GM12878 (cell line): ENCODE results near the gene SHISA9.

Source experiments
- EP300 ChIP-seq, 2 experiments: fragments of 150-350 bp in 1 of 2; IDR thresholded peaks; 2 replicates each; pipeline ENCODE4 v1.6.1; 2011 to 2012; ENCODE audit warnings: low read depth in 2 of 2, low read length in 2 of 2, borderline replicate concordance in 1 of 2, improper control_type of control experiment in 1 of 2, inconsistent platforms in 1 of 2; ENCODE audit not compliant: control insufficient read depth in 1 of 2
- EZH2 ChIP-seq: IDR thresholded peaks from 2 replicates; pipeline ENCODE4 v1.6.1; 2012; ENCODE audit warnings: low read depth, mild to moderate bottlenecking, control low read depth, inconsistent platforms, low read length, borderline replicate concordance; ENCODE audit not compliant: control insufficient read depth
- JUND ChIP-seq: IDR thresholded peaks from 2 replicates; pipeline ENCODE4 v1.6.1; 2012; ENCODE audit warnings: low read depth, mild to moderate bottlenecking, low read length, improper control_type of control experiment, moderate library complexity
- POLR2A ChIP-seq: IDR thresholded peaks from 2 replicates; pipeline ENCODE4 v1.6.1; 2011; ENCODE audit warnings: low read depth, mild to moderate bottlenecking, low read length
- RBBP5 ChIP-seq: fragments of 200-600 bp; sonication (generic); conservative IDR thresholded peaks from 2 replicates; pipeline ENCODE4 v1.6.1; 2016
- SUZ12 ChIP-seq: fragments of 200-600 bp; sonication (generic); IDR thresholded peaks from one replicate; pipeline ENCODE4 v1.6.1; 2018; ENCODE audit warnings: antibody characterized with exemption, mild to moderate bottlenecking; ENCODE audit not compliant: unreplicated experiment
- ZNF24 ChIP-seq: fragments of 450-650 bp; IDR thresholded peaks from 2 replicates; pipeline ENCODE4 v1.6.1; 2017; ENCODE audit warnings: antibody characterized with exemption, mild to moderate bottlenecking
- TF ChIP-seq, protein P1 (sequence below), 3 experiments: IDR thresholded peaks in 2 of 3; conservative IDR thresholded peaks in 1 of 3; 2 replicates each; pipeline ENCODE4 v1.5.1; 2011; ENCODE audit warnings: low read depth in 3 of 3, low read length in 3 of 3, mild to moderate bottlenecking in 3 of 3, control low read depth in 2 of 3, moderate library complexity in 2 of 3, inconsistent platforms in 1 of 3, mixed read lengths in 1 of 3; ENCODE audit not compliant: control insufficient read depth in 2 of 3, insufficient read depth in 1 of 3; ENCODE audit errors: extremely low read depth in 1 of 3
- TF ChIP-seq, protein P2 (sequence below): fragments of 450-650 bp; IDR thresholded peaks from 2 replicates; pipeline ENCODE4 v1.6.1; 2017; ENCODE audit warnings: mild to moderate bottlenecking
- TF ChIP-seq, protein P3 (sequence below): IDR thresholded peaks from 2 replicates; pipeline ENCODE4 v1.6.1; 2012; ENCODE audit warnings: low read depth, low read length, improper control_type of control experiment

DNA sequence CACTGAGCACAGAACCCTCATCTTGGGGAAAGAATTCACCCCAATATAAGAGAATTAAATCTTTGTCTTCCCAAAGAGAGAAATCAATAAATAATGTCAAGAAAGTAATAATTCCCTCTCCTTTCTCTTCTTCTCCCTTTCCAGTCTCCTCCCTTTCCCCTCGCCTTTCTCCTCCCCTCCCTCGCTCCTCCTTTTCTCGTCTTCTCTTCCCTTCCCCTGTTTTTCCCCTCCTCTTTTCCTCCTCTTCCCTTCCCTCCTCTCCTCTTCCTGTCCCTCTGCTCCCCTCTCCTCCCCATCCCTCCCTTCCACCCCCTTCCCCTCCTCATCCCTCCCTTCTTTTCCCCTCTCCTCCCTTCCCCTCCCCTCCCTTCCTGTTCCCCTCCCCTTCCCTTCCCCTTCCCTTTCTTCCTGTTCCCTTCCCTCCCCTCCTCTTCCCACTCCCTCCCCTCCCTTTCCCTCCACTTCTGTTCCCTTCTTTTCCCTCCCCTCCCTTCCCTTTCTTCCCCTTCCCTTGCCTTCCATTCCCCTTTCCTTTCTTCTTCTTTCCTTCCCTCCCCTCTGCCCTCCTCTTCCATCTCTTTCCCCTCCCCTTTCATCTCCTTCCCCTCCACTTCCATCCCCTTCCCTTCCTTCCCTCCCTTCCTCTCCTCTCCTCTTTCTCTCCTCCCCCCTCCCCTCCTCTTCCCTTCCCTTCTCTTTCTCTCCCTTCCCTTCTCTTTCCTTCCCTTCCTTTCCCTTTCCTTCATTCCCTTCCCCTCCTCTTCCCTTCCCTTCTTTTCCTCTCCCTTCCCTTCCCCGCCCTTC is 363.6 kb downstream of the SHISA9 start:
- TF ChIP-seq RBBP5 = no peak
- TF ChIP-seq JUND = no peak
- TF ChIP-seq POLR2A = no peak
- TF ChIP-seq, protein P1, sequence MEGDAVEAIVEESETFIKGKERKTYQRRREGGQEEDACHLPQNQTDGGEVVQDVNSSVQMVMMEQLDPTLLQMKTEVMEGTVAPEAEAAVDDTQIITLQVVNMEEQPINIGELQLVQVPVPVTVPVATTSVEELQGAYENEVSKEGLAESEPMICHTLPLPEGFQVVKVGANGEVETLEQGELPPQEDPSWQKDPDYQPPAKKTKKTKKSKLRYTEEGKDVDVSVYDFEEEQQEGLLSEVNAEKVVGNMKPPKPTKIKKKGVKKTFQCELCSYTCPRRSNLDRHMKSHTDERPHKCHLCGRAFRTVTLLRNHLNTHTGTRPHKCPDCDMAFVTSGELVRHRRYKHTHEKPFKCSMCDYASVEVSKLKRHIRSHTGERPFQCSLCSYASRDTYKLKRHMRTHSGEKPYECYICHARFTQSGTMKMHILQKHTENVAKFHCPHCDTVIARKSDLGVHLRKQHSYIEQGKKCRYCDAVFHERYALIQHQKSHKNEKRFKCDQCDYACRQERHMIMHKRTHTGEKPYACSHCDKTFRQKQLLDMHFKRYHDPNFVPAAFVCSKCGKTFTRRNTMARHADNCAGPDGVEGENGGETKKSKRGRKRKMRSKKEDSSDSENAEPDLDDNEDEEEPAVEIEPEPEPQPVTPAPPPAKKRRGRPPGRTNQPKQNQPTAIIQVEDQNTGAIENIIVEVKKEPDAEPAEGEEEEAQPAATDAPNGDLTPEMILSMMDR (IDR thresholded peaks at IDR 0.05 in 2 of 3, conservative IDR thresholded peaks at IDR 0.05 in 1 of 3; ENCODE audit: control insufficient read depth in 2 of 3, extremely low read depth in 1 of 3, insufficient read depth in 1 of 3, low read depth in 3 of 3, low read length in 3 of 3) = no peak
- TF ChIP-seq, protein P2, sequence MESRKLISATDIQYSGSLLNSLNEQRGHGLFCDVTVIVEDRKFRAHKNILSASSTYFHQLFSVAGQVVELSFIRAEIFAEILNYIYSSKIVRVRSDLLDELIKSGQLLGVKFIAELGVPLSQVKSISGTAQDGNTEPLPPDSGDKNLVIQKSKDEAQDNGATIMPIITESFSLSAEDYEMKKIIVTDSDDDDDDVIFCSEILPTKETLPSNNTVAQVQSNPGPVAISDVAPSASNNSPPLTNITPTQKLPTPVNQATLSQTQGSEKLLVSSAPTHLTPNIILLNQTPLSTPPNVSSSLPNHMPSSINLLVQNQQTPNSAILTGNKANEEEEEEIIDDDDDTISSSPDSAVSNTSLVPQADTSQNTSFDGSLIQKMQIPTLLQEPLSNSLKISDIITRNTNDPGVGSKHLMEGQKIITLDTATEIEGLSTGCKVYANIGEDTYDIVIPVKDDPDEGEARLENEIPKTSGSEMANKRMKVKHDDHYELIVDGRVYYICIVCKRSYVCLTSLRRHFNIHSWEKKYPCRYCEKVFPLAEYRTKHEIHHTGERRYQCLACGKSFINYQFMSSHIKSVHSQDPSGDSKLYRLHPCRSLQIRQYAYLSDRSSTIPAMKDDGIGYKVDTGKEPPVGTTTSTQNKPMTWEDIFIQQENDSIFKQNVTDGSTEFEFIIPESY = no peak
- TF ChIP-seq, protein P3, sequence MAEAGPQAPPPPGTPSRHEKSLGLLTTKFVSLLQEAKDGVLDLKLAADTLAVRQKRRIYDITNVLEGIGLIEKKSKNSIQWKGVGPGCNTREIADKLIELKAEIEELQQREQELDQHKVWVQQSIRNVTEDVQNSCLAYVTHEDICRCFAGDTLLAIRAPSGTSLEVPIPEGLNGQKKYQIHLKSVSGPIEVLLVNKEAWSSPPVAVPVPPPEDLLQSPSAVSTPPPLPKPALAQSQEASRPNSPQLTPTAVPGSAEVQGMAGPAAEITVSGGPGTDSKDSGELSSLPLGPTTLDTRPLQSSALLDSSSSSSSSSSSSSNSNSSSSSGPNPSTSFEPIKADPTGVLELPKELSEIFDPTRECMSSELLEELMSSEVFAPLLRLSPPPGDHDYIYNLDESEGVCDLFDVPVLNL = no peak
- no peak for TF ChIP-seq EP300 (IDR thresholded peaks at IDR 0.05; ENCODE audit: borderline replicate concordance in 1 of 2, control insufficient read depth in 1 of 2, low read depth in 2 of 2, low read length in 2 of 2)
- no peak for TF ChIP-seq ZNF24
- no peak for TF ChIP-seq SUZ12
- TF ChIP-seq EZH2 = no peak
